H9 (cell line): ENCODE measurements around the gene LIMA1. TPM values are rescaled to one million over a fixed set of nuclear protein-coding genes. Genes with fewer than 3 reads are reported as not detected.

Experiments
- DNase-seq: peaks from one replicate; pipeline ENCODE4 v3.0.0-alpha.2; 2017
- H2AFZ ChIP-seq: one replicate; pipeline ENCODE4 v1.6.1; 2013; ENCODE audit warnings: mild to moderate bottlenecking, low read length, control low read depth, moderate library complexity
- H2AK5ac ChIP-seq: 2 replicates; pipeline ENCODE4 v1.6.1; 2013; ENCODE audit warnings: low read length, control low read depth, mixed read lengths; ENCODE audit not compliant: insufficient read length
- H2BK120ac ChIP-seq: one replicate; pipeline ENCODE4 v1.6.1; 2013; ENCODE audit warnings: low read depth, mild to moderate bottlenecking, low read length, control low read depth, inconsistent platforms; ENCODE audit not compliant: poor library complexity, severe bottlenecking
- H2BK12ac ChIP-seq: 2 replicates; pipeline ENCODE4 v1.6.1; 2013; ENCODE audit warnings: low read length, control low read depth, mixed read lengths, low read depth; ENCODE audit not compliant: insufficient read length
- H2BK15ac ChIP-seq: 2 replicates; pipeline ENCODE4 v1.6.1; 2013; ENCODE audit warnings: low read depth, low read length, control low read depth
- H2BK20ac ChIP-seq: one replicate; pipeline ENCODE4 v1.6.1; 2013; ENCODE audit warnings: low read depth, mild to moderate bottlenecking, low read length, control low read depth, inconsistent platforms; ENCODE audit not compliant: poor library complexity, severe bottlenecking
- H2BK5ac ChIP-seq: 2 replicates; pipeline ENCODE4 v1.6.1; 2013; ENCODE audit warnings: low read length, control low read depth, mixed read lengths; ENCODE audit not compliant: insufficient read length
- H3K14ac ChIP-seq: 2 replicates; pipeline ENCODE4 v1.6.1; 2013; ENCODE audit warnings: low read length, control low read depth; ENCODE audit not compliant: insufficient read depth
- H3K18ac ChIP-seq: 2 replicates; pipeline ENCODE4 v1.6.1; 2013; ENCODE audit warnings: low read depth, mild to moderate bottlenecking, mixed read lengths, low read length, control low read depth; ENCODE audit not compliant: insufficient read length
- H3K23ac ChIP-seq: 2 replicates; pipeline ENCODE4 v1.6.1; 2013; ENCODE audit warnings: low read length, control low read depth, mixed read lengths, low read depth; ENCODE audit not compliant: insufficient read length
- H3K23me2 ChIP-seq: 2 replicates; pipeline ENCODE4 v1.6.1; 2013; ENCODE audit warnings: low read depth, mild to moderate bottlenecking, mixed read lengths, low read length, control low read depth; ENCODE audit not compliant: insufficient read length, poor library complexity, severe bottlenecking
- H3K27ac ChIP-seq: 2 replicates; pipeline ENCODE4 v1.5.1; 2013; ENCODE audit warnings: low read length, control low read depth, mixed read lengths, low read depth; ENCODE audit not compliant: insufficient read length
- H3K27me3 ChIP-seq: 2 replicates; pipeline ENCODE4 v1.6.1; 2013; ENCODE audit warnings: low read length, control low read depth, inconsistent platforms; ENCODE audit not compliant: insufficient read depth
- H3K4ac ChIP-seq: 2 replicates; pipeline ENCODE4 v1.6.1; 2013; ENCODE audit warnings: low read depth, mild to moderate bottlenecking, control low read depth, inconsistent platforms, low read length, moderate library complexity
- H3K4me1 ChIP-seq: 2 replicates; pipeline ENCODE4 v1.6.1; 2013; ENCODE audit warnings: low read length, control low read depth, inconsistent platforms; ENCODE audit not compliant: insufficient read depth
- H3K4me2 ChIP-seq: 2 replicates; pipeline ENCODE4 v1.6.1; 2013; ENCODE audit warnings: low read length, control low read depth, mixed read lengths; ENCODE audit not compliant: insufficient read length, insufficient read depth
- H3K56ac ChIP-seq: 2 replicates; pipeline ENCODE4 v1.6.1; 2013; ENCODE audit warnings: low read depth, mild to moderate bottlenecking, mixed read lengths, low read length, control low read depth; ENCODE audit not compliant: insufficient read length
- H3K79me1 ChIP-seq: 2 replicates; pipeline ENCODE4 v1.6.1; 2013; ENCODE audit warnings: low read depth, mild to moderate bottlenecking, moderate library complexity, low read length, control low read depth, inconsistent platforms; ENCODE audit not compliant: insufficient read depth, poor library complexity, severe bottlenecking
- H3K79me2 ChIP-seq: 2 replicates; pipeline ENCODE4 v1.6.1; 2013; ENCODE audit warnings: low read length, control low read depth, inconsistent platforms; ENCODE audit not compliant: insufficient read depth
- H3K9ac ChIP-seq: 2 replicates; pipeline ENCODE4 v1.6.1; 2013; ENCODE audit warnings: low read length, control low read depth, mixed read lengths; ENCODE audit not compliant: insufficient read length; ENCODE audit errors: extremely low read depth
- H3K9me3 ChIP-seq: one replicate; pipeline ENCODE4 v1.6.1; 2013; ENCODE audit warnings: low read depth, low read length, inconsistent platforms; ENCODE audit not compliant: control insufficient read depth
- H3T11ph ChIP-seq: one replicate; pipeline ENCODE4 v1.6.1; 2013; ENCODE audit warnings: mild to moderate bottlenecking, low read length, control low read depth, inconsistent platforms
- H4K20me1 ChIP-seq: one replicate; pipeline ENCODE4 v1.6.1; 2013; ENCODE audit not compliant: control insufficient read depth, insufficient read length, insufficient read depth
- H4K5ac ChIP-seq: 2 replicates; pipeline ENCODE4 v1.6.1; 2013; ENCODE audit warnings: low read depth, mild to moderate bottlenecking, mixed read lengths, low read length, control low read depth; ENCODE audit not compliant: insufficient read length
- H4K8ac ChIP-seq: replicated peaks from 2 replicates; pipeline ENCODE4 v1.6.1; 2013; ENCODE audit warnings: low read length, control low read depth, mixed read lengths, low read depth; ENCODE audit not compliant: insufficient read length
- H4K91ac ChIP-seq: 2 replicates; pipeline ENCODE4 v1.6.1; 2013; ENCODE audit warnings: low read depth, mild to moderate bottlenecking, moderate library complexity, mixed read lengths, low read length, control low read depth; ENCODE audit not compliant: insufficient read length
- H3K27ac Mint-ChIP-seq, 3 experiments: 2 replicates in 2 of 3; 3 replicates in 1 of 3; pipeline ENCODE4 v1.8.0; 2020 to 2021; ENCODE audit warnings: mixed read lengths in 3 of 3, mild to moderate bottlenecking in 1 of 3, moderate library complexity in 1 of 3
- H3K27me3 Mint-ChIP-seq: 2 replicates; pipeline ENCODE4 v1.8.0; 2021; ENCODE audit warnings: low read depth, mild to moderate bottlenecking, moderate library complexity, mixed read lengths
- H3K36me3 Mint-ChIP-seq, 3 experiments: 2 replicates in 2 of 3; 3 replicates in 1 of 3; pipeline ENCODE4 v1.8.0; 2020 to 2021; ENCODE audit warnings: low read depth in 3 of 3, mixed read lengths in 3 of 3; ENCODE audit not compliant: insufficient read depth in 1 of 3
- H3K4me1 Mint-ChIP-seq, 2 experiments: 2 replicates each; pipeline ENCODE4 v1.8.0; 2020; ENCODE audit warnings: mixed read lengths in 2 of 2
- H3K4me3 Mint-ChIP-seq, 2 experiments: 2 replicates in 1 of 2; 3 replicates in 1 of 2; pipeline ENCODE4 v1.8.0; 2020 to 2021; ENCODE audit warnings: mild to moderate bottlenecking in 2 of 2, mixed read lengths in 2 of 2, moderate library complexity in 1 of 2
- H3K9me3 Mint-ChIP-seq, 2 experiments: 2 replicates in 1 of 2; 3 replicates in 1 of 2; pipeline ENCODE4 v1.8.0; 2020; ENCODE audit warnings: mild to moderate bottlenecking in 2 of 2, mixed read lengths in 2 of 2, moderate library complexity in 1 of 2
- CTCF ChIP-seq: fragments of 200-600 bp; sonication (generic); conservative IDR thresholded peaks from 3 replicates; pipeline ENCODE4 v1.8.0; 2021; ENCODE audit warnings: antibody characterized with exemption, mild to moderate bottlenecking
- WGBS: extraction: QIAGEN DNeasy Blood & Tissue Kit; methylation state at CpG from one replicate; pipeline ENCODE4 v1.1.7; 2013; ENCODE audit warnings: missing lambda C conversion rate, low lambda C conversion rate, mixed read lengths; ENCODE audit not compliant: insufficient read length; ENCODE audit errors: extremely low coverage; 5-methylcytosine and 5-hydroxymethylcytosine counted together
- total RNA-seq: library from RNA; stranded (reverse); gene quantifications from 2 replicates; pipeline ENCODE4 v1.2.1, GENCODE V29; 2021

LIMA1 gene
- total RNA-seq, 1 experiment from 2014 or later, result 40.8 TPM

- Histone ChIP-seq H3K9me3 (no peaks in the 10 kb centered on the region), H3K79me2 (no peaks in the 10 kb centered on the region), H2BK12ac (no peak overlapping the region), H3K27ac (no peak overlapping the region), H3K4me1 (no peaks in the 10 kb centered on the region), H4K8ac (no peak overlapping the region), H4K91ac (no peak overlapping the region), H3K4me2 (no peak overlapping the region), H2BK20ac (no peak overlapping the region), H3K9ac (no peak overlapping the region), H4K20me1 (no peaks in the 10 kb centered on the region), H2BK15ac (no peak overlapping the region), H3K14ac (no peak overlapping the region), H3K79me1 (no peaks in the 10 kb centered on the region), H3K56ac (no peak overlapping the region), H4K5ac (no peak overlapping the region), H3K23ac (no peak overlapping the region), H3K4ac (no peak overlapping the region), H2BK5ac (no peak overlapping the region), H2BK120ac (no peak overlapping the region), H3K27me3 (no peaks in the 10 kb centered on the region), H2AK5ac (no peak overlapping the region), H2AFZ (no peak overlapping the region), H3K23me2 (no peaks in the 10 kb centered on the region), H3T11ph (no peak overlapping the region), H3K18ac (no peak overlapping the region)
- Mint-ChIP-seq H3K9me3 (no peaks in the 10 kb centered on the region), H3K4me3 (no peak overlapping the region), H3K36me3 (peaks cover 3 to 21% (median 11%) of the 10 kb centered on the region in 3 experiments; a peak in 6 of 7 replicates), H3K4me1 (no peaks in the 10 kb centered on the region), H3K27ac (no peak overlapping the region; a peak in 1 of 7 replicates), H3K27me3 (no peaks in the 10 kb centered on the region; the same call in 1 of the 2 replicates)
- TF ChIP-seq CTCF, result no peak
- no peak for DNase-seq
- WGBS, result no CpG with 5 or more reads among the region's 1 CpG
Measured at GRCh38 chr12:50175716-50176026, 107.6 kb downstream of the LIMA1 start.
